RKO (cell line): ENCODE results near the gene TBX1.

ENCODE experiments used
- DNase-seq: peaks from one replicate; pipeline ENCODE4 v3.0.0-alpha.2; 2016; ENCODE audit warnings: low spot score

Gene TBX1

DNA sequence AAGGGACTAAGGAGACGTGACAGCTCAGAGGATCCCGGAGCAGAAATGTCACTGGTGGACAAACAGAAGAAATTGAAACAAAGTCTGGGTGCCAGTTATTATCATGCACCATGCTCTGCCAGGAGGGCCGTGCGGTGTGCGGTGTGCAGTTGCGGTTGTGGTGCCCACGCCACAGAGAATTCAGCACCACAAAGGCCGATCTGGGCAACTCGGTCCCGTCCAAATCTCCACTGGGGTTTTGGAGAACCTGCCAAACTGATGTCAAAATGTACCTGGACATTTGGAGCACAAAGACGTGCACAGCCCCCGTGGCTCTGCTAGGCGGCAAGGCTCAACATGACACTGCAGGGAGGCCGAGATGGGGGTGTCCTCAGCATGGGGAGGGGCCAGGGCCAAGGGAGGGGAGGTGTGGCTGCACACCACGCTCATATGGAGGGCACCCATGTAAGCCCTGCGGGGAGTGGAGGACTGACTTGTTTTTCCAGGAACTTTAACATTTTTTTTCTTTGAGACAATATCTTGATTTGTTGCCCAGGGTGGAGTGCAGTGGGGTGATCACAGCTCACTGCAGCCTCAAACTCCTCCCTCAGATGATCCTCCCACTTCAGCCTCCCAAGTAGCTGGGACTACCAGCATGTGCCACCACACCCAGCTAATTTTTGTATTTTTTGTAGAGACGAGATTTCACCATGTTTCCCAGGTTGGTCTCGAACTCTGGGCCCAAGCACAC lies 54.7 kb downstream of the TBX1 start:
- DNase-seq: no peak

DNA sequence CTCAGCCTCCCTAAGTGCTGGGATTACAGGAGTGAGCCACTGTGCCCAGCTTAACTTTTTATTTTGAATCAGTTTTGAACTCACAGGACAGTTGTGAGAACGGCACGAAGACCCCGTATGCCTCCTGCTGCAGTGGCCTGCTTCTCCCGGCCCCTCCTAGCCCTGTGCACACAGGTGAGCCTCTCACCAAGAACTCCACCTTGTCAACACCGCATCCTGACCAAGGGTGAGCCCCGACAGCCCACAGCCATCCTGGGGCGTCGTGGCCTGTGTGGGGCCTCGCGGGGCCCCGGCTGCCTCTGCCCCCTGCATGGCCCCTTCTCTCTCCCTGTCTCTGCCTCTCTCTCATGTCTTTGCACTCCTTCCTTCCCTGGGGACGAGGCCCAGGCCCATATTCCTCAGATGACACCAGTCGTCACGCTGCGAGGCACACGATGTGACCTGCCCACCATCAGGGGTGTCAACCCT lies 55.3 kb downstream of the TBX1 start:
- no peak for DNase-seq

DNA sequence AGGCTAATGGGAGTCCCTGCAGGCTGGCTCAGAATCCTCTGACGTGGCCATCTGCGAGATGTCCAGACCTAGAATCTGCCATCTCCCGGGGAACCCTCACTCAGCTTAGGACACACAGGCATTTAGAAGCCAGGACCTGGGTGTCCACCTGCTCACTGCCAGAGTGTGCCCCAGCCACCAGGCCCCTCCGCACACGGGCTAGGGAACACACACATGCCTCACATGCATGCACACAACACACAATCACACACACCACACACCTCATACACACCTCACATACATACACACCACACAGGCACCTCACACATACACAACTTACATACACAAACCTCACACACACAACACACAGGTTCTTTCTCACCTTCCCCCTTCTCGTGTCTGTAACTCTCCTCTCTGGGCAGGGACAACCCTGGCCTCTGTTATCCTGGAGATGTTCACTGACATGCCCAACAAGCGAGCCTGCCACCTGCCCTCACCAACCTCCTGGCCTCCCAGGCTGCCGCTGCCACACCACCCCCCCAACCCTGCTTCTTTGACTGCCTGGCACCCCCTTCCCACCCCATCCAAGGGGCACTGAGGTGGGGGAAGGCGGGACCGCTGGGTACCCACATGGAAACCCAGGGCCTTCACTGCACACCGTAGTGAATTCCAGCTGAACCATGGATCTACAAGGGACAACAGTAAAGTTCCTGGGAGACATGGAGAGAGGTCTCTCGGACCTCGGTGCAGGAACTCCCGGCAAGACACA lies 56.0 kb downstream of the TBX1 start:
- no peak for DNase-seq
